Calu3 (cell line): ENCODE data around the gene OSBPL5. TPM values are rescaled to one million over a fixed set of nuclear protein-coding genes. Genes with fewer than 3 reads are reported as not detected.

Source experiments
- BruUV-seq: library from RNA; stranded (reverse); fragments of 400-500 nt; replicated peaks from 2 replicates; lab custom pipeline; 2021; lab: Mats Ljungman, UMichigan
- CTCF ChIA-PET: fragments of 300-600 bp; sonication (Branson Sonifier 250); formaldehyde crosslinking; loops from one replicate; lab custom pipeline; 2022; ENCODE audit warnings: antibody characterized with exemption; lab: Charles Lee
- DNase-seq: peaks from one replicate; pipeline ENCODE4 v3.0.0; 2022
- H3K27ac Mint-ChIP-seq: one replicate; pipeline ENCODE4 v1.8.0; 2022; ENCODE audit warnings: mixed read lengths; ENCODE audit not compliant: unreplicated experiment
- H3K27me3 Mint-ChIP-seq: one replicate; pipeline ENCODE4 v1.8.0; 2022; ENCODE audit warnings: mixed read lengths; ENCODE audit not compliant: unreplicated experiment
- H3K36me3 Mint-ChIP-seq: one replicate; pipeline ENCODE4 v1.8.0; 2022; ENCODE audit warnings: mild to moderate bottlenecking, moderate library complexity, mixed read lengths; ENCODE audit not compliant: insufficient read depth, unreplicated experiment
- H3K4me1 Mint-ChIP-seq: one replicate; pipeline ENCODE4 v1.8.0; 2022; ENCODE audit warnings: mild to moderate bottlenecking, low read depth, mixed read lengths; ENCODE audit not compliant: unreplicated experiment
- H3K4me3 Mint-ChIP-seq: one replicate; pipeline ENCODE4 v1.8.0; 2022; ENCODE audit warnings: mild to moderate bottlenecking, low read depth, moderate library complexity, mixed read lengths; ENCODE audit not compliant: unreplicated experiment
- H3K9me3 Mint-ChIP-seq: one replicate; pipeline ENCODE4 v1.8.0; 2022; ENCODE audit warnings: low read depth, mixed read lengths; ENCODE audit not compliant: unreplicated experiment
- intact Hi-C: fragments of 100-400 bp; cut with micrococcal nuclease; formaldehyde crosslinking; loops from one replicate; pipeline ENCODE4 v1.10.0; 2022; ENCODE audit not compliant: unreplicated experiment
- total RNA-seq: library from RNA; stranded (reverse); gene quantifications from 2 replicates; pipeline ENCODE4 v1.2.3, GENCODE V29; 2022
- TF ChIP-seq, protein P1 (sequence below): fragments of 200-600 bp; IDR thresholded peaks from one replicate; pipeline ENCODE4 v1.8.0; 2022; ENCODE audit warnings: antibody characterized with exemption; ENCODE audit not compliant: unreplicated experiment

OSBPL5 gene
- total RNA-seq, 1 experiment from 2014 or later, result 7.1 TPM

DNA sequence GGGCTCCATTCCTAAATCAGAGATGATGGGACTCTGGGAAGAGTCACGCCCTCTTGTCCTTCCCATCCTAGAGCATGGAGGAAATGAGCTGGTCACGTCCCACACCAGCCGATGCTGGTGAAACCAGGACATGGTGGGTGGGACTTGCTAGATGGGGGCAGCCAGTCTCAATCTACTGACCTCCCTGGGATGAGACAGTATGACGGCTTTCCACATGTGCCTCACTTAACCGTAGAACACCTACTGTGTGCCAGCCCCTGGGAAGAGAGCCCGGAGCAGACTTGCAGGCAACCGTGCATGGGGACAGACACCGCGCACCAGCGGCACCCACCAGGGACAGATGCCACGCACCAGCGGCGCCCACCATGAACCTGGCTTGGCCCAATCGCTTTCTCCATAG lies 3.8 kb downstream of the OSBPL5 start:
- intact Hi-C loops, result no loop called here
- CTCF ChIA-PET, result no interaction called here
- Mint-ChIP-seq H3K27me3 (peaks cover 60% of the 10 kb centered on the region), H3K9me3 (no peaks in the 10 kb centered on the region), H3K4me1 (peaks cover 15% of the 10 kb centered on the region), H3K36me3 (peaks cover 17% of the 10 kb centered on the region), H3K4me3 (no peak overlapping the region), H3K27ac (no peak overlapping the region)
- no TSS peak for BruUV-seq
- no peak for DNase-seq
- TF ChIP-seq, protein P1, sequence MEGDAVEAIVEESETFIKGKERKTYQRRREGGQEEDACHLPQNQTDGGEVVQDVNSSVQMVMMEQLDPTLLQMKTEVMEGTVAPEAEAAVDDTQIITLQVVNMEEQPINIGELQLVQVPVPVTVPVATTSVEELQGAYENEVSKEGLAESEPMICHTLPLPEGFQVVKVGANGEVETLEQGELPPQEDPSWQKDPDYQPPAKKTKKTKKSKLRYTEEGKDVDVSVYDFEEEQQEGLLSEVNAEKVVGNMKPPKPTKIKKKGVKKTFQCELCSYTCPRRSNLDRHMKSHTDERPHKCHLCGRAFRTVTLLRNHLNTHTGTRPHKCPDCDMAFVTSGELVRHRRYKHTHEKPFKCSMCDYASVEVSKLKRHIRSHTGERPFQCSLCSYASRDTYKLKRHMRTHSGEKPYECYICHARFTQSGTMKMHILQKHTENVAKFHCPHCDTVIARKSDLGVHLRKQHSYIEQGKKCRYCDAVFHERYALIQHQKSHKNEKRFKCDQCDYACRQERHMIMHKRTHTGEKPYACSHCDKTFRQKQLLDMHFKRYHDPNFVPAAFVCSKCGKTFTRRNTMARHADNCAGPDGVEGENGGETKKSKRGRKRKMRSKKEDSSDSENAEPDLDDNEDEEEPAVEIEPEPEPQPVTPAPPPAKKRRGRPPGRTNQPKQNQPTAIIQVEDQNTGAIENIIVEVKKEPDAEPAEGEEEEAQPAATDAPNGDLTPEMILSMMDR, result no peak

DNA sequence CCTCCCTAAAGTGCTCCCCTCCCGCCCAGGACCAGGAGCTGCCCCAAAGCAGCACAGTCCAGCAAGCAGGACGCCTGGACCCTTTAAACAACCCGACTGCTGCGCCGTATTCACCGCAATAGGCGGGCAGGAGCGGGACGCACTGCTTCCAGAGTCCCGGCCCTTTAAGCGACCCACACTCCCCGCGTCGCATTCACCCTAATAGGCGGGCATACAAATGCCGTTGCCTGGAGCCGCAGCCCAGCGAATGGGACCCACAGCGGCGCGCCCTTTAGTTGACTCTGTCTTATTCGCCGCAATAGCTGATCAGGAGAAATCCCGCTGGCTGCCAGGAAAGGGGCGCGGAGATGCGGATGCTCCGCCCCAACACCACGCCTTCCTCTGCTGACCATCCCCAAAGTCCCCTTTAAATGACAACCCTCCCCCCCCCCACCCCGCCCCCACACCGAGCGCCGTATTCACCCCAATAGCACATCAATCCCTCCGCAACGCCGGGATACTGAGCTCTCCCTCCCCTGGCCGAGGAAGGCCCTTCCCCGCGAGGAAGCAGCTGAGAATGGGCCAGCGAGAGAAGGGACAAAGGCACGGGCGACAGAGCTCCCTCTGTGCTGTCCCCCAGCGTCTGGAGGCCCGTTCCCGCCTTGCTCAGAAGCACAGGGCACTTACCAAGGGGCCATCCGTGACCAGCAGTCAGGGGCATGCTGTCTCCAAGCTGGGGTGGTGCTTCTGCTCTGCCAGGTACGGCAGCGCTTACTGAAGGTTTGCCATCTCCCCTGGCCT lies 4.7 kb downstream of the OSBPL5 start:
- Mint-ChIP-seq H3K27me3 (peaks cover 51% of the 10 kb centered on the region), H3K4me1 (peaks cover 8% of the 10 kb centered on the region), H3K36me3 (peaks cover 11% of the 10 kb centered on the region), H3K9me3 (no peaks in the 10 kb centered on the region), H3K27ac (no peak overlapping the region), H3K4me3 (peak overlapping the region; percentile 27)
- intact Hi-C loops, result no loop called here
- CTCF ChIA-PET, result no interaction called here
- peak; percentile 61 for DNase-seq
- no TSS peak for BruUV-seq
- TF ChIP-seq, protein P1, result no peak

DNA sequence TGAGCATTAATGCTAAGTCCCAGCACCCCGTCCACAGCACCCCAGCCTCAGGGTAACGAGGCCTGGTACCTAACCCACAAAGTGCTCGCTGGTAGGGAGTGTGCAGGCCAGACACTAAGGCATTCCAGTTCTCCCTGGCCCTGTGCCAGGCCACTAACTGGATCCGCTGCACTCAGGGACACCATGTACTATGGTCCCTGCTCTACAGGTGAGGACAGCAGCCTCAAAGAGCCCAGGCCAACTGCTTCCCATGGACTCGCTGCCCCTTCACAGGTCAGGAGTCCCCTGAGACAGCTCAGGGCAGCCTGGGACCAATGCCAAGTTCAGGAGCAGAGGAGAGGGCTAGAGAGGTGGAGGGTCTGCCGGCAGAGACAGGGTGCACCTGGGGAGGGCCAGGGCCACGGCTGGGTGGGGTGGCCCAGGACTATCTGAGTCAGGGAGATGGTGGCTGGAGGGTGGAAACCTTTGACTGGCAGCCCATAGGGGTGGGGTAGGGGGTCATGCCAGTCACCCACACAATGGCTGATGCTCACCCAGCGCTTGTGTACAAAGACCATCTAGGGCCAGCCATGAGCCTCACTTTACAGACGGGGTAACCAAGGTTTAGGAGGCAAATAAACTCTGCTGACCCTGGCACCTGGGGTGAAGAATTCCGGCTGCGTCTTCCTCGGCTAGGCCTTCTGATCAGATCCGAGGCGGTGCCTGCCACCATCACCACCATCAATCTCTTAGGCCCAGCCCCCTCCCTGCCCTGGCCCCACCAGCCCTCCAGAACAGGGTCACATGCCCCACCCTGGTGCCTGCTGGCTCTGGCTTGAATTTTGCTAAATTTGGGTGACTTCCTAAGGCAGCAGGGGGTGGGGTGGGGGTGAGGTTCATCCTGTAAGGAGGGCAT lies 5.6 kb downstream of the OSBPL5 start:
- no TSS peak for BruUV-seq
- Mint-ChIP-seq H3K4me1 (peaks cover 8% of the 10 kb centered on the region), H3K27ac (no peak overlapping the region), H3K27me3 (peaks cover 48% of the 10 kb centered on the region), H3K4me3 (peak overlapping the region; percentile 27), H3K36me3 (peaks cover 5% of the 10 kb centered on the region), H3K9me3 (no peaks in the 10 kb centered on the region)
- CTCF ChIA-PET, result interaction anchor here (0.6 to 0.7 kb wide), 2 partner anchors 159 to 820 kb away, joined by 3 read pairs; no protein-coding TSS in a partner anchor
- DNase-seq, result no peak
- intact Hi-C loops, result no loop called here
- TF ChIP-seq, protein P1, result no peak

DNA sequence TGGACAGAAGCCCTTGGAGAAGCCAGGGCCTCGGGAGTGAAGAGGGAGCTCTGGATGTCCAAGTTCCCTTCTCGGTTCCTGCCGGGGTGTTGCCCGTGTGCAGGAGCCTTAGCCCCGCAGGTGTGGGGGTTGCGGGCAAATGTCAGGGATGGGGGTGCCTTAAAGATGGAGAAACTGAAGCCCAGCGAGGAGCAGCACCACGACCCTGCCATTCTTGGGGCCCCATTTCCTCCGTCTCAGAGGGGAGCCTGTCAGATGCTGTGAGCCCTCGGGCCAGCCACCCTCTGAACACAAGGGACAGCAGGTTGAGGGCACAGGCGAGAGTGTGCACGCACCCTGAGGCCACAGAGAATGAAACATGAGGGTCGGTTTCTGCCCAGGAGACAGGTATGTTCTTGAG lies 6.3 kb downstream of the OSBPL5 start:
- intact Hi-C loops, result no loop called here
- TF ChIP-seq, protein P1, result no peak
- Mint-ChIP-seq H3K36me3 (peaks cover 1% of the 10 kb centered on the region), H3K4me1 (peaks cover 8% of the 10 kb centered on the region), H3K27ac (no peak overlapping the region), H3K27me3 (peaks cover 48% of the 10 kb centered on the region), H3K4me3 (no peak overlapping the region), H3K9me3 (no peaks in the 10 kb centered on the region)
- BruUV-seq, result no TSS peak
- CTCF ChIA-PET, result interaction anchor here (0.6 kb wide), 1 partner anchor 158 kb away, joined by 3 read pairs; no protein-coding TSS in a partner anchor
- no peak for DNase-seq
